ENCODE results near the gene RUNDC1. TPM values are rescaled to one million over a fixed set of nuclear protein-coding genes. Genes with fewer than 3 reads are reported as not detected.

RUNDC1 gene
- total RNA-seq, 1 donor from 2014 or later, result 24.7 TPM

DNA sequence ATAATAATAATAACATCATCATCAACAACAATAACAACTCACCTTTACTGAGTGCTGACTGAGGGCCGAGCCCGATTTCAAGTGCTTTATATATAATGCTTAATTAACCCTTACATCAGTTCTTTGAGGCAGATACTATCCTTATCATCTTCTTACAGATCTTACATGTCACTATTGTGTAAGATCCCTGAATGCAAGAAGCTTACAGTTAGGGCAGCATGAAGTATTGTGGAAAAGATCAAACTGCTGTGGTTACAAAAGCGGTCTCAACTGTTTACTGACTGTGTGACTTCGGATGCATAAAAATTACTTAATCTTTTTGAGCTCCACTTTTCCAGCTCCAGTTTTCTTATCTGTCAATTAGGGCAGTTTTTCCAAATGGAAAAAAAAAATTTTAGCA, 38.6 kb downstream of the RUNDC1 start:
- no peak for DNase-seq (ENCODE audit: low spot score)

DNA sequence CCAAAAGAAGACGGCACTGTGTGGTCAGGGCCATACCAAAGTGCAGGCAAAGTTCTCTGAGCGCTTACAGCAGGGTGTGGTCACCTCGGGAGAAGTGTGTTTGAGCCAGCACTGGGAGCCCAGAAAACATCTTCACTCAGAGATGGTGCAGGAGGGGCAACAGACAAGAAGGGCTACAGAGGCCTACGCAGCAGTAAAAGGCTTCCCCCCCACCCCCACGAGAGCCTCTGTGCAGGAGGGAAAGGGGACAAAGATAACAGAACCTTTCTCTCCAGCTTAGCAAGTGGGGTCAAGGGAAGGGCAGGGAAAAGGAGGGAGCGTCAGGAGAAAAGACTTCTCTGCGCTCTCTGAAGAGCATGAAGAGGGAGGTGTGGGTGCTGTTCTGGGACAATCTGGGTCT, 39.1 kb downstream of the RUNDC1 start:
- DNase-seq (ENCODE audit: low spot score), result no peak

DNA sequence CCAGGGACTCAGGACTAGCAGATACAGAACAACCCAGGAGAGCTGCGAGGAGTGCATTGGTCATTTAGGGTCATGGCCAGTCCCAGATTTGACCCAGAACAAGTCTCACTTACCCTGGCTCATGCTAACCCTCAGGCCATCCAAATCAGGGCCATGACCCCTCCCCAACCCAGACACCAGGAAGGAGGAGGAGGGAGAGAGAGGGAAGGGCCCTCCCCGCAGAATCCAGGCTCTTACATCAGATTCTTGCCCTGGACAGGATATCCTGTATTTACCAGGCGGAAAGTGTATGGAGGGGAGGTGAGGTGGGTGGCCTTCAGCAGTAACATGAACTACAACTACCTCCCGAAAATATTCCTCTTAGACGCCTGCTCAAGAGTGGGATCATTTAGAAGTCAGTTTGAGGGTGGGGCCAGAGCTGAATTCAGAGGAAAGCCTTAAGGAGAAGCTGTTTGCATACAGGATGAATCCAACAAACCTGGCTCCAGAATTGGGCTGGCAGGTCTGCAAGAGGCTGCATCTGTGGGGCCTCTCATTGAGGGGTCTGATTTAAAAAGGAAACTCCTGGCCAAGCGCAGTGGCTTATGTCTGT, 39.8 kb downstream of the RUNDC1 start:
- DNase-seq (ENCODE audit: low spot score), result no peak

DNA sequence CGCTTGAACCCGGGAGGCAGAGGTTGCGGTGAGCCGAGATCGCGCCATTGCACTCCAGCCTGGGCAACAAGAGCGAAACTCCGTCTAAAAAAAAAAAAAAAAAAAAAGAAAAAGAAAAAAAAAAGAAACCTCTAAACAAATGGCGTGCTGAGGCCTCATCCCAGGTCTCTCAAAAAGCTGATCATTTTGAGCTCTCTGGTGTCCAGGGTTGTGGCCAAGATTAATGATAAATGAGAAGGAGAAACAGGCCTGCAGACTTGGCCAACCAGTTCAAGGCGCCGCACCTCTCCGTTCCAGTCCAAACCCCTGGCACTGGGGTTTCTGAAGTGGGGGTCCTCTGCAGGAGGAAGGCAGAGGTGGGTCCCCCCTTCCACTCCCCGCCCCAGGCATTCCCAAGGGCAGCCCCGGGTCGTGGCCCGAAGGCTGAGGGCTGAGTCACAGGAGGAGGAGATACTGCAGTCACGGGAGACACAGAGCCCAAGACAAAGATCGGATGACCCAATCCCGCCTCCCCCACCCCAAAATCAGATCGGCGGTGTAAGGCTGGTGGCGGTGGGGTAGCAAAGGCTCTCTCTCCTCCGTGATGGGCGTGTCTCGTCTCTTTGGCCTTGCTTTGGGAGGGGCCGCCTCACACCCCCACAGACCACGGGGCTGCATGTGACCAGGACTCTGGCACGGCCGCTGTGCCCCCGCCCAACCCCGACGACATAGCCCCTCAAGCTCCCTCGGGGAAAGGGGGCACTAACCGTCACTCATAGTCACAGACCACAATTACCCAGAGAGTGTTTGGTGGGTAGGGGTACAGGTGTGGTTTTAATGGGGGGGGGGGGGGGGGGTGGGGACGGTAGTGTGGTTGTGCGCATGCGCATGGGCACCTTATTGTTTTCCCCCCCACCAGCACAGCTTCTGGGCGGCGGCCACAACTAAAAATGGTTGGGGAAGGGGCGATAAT, 40.7 kb downstream of the RUNDC1 start:
- DNase-seq (ENCODE audit: low spot score), result peak; percentile 81

DNA sequence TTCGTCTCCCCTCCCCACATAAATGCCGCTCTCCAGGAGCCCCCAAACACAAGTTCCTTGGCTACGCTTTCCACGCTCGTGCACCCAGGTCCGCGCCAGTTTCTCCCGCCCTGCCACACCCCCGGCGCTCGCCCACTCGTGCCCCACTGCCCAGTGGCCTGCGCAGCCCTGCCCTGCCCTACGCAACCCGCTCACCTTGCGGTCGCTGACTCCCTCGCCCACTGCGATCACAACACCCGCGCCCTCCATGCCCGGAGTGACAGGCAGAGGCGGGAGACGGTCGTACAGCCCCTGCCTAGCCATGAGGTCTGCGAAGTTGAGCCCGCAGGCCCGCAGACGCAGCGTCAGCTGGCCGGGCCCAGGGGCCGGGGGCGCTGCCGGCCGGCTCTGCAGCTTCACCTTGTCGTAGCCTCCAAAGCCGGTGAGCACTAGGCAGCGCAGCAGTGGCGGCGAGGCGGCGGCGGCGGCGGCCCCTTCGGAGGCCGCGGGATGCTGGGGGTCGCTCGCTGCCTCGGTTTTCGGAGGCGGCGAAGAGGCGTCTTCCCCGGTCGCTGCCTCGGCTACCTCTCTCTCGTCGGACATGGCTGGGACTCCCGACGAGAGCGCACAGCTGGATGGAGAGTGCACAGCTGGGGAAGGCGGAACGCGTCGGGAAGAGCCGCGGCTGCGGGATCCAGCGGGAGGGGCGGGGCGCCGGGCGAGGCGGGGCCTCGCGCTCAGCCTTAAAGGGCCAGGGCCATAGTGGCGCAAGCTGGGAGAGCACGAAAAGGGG, 41.6 kb downstream of the RUNDC1 start, which contains the start of gene VAT1:
Gene VAT1 (minus strand): TSS at position 645 of the 772 bp plus-strand sequence. CDS start 63 bp downstream, at position 582.
- DNase-seq (ENCODE audit: low spot score), result peak; percentile 84

DNA sequence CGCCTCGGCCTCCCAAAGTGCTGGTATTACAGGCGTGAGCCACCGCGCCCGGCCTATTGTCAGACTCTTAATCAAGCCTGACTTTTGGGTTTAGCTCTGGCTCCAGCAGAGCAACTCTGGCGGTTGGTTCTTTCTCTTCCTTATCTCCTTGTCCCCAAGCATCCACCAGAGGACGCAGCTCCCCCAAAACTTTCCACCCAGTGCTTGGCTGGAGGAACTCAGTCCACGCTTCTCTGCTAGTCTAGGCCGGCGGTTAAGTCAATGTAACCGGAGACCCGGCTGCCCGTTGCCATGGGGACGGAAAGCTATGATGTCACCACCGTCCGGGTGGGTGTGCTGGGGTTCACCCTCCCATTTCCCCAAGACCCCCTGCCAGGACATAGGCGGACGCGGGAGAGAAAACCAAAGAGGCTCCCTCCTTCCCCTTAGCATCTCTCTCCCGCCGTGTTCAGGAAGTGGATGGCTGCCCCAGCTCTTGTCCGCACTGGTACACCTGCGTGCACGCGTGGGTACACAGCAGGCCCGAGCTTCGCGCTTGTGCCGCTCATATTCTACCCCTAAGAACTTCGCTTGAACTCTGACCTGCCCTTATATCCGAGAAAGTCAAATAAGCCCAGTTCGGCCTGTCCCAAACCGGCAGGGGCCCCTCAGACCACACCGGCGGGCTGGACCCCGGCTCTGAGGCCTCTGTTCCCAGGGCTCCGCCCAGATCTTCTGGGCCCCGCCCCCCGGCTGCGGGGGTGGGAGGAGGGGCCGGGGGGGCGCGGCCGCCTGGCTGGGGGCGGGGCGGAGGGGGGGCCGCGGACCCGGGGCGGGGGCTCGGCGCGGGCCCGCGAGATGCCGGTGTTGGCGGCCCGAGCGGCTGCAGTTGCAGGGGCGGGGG, 44.3 kb downstream of the RUNDC1 start, which contains the start of gene RND2:
Gene RND2 (plus strand): TSS at position 825 of the 883 bp plus-strand sequence. CDS start 117 bp downstream, outside the sequence.
- peak; percentile 94 for DNase-seq (ENCODE audit: low spot score)

DNA sequence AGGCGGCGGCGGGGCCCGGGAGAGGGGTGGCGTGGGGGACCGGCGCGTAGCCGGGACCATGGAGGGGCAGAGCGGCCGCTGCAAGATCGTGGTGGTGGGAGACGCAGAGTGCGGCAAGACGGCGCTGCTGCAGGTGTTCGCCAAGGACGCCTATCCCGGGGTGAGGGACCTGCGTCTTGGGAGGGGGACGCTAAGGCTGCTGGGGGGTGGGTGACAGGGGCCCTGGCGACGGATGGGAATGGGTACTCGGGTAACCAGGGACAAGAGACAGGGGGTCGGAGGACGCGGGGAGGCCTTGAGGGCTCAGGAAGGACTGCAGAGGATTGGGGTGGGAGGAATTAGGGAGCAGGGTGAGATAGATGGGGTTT, 44.9 kb downstream of the RUNDC1 start:
- DNase-seq (ENCODE audit: low spot score), result no peak

DNA sequence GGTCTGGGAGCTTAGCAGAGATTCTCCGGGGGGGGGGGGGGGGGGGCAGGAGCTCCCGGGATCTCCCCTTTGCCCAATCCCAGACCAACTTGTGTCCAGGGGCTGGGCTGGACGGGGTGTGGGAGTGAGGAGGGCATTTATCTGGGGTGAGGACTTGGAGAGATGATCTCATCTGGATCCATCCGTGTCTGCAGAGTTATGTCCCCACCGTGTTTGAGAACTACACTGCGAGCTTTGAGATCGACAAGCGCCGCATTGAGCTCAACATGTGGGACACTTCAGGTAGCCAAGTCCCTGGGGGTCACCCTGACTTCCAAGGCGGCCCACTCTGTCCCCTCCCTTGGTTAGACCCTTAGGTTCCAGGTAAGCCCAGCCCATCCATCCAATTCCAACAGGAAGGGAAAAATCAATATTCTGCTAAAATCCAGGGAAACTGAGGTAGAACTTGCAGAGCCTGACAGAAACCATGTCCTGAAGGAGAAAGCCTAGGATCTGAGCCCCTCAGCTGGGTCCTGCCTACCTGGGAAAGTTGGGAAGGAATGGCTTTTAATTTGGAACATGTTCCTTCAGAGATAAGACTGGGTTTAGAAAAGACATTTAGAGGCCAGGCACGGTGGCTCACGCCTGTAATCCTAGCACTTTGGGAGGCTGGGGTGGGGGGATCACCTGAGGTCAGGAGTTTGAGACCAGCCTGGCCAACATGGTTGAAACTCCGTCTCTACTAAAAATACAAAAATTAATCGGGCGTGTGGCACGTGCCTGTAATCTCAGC, 45.6 kb downstream of the RUNDC1 start:
- DNase-seq (ENCODE audit: low spot score), result no peak

DNA sequence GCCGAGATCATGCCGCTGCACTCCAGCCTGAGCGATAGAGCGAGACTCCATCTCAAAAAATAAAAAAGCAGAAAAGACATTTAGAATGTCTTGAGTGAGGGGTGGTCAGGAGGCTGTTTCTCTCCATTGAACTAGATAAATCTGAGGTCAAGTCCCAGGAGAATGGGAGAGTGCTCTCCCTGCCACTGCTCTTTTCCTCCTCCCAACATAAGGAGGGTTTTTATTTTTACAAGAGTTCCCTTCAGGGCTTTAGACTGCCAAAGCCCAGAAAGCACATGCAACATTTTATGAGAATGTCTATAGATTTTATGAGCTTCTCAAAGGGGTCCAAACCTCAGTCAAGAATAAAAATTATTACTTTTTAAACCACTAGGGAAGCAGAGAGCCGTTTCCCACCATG, 46.2 kb downstream of the RUNDC1 start:
- no peak for DNase-seq (ENCODE audit: low spot score)

DNA sequence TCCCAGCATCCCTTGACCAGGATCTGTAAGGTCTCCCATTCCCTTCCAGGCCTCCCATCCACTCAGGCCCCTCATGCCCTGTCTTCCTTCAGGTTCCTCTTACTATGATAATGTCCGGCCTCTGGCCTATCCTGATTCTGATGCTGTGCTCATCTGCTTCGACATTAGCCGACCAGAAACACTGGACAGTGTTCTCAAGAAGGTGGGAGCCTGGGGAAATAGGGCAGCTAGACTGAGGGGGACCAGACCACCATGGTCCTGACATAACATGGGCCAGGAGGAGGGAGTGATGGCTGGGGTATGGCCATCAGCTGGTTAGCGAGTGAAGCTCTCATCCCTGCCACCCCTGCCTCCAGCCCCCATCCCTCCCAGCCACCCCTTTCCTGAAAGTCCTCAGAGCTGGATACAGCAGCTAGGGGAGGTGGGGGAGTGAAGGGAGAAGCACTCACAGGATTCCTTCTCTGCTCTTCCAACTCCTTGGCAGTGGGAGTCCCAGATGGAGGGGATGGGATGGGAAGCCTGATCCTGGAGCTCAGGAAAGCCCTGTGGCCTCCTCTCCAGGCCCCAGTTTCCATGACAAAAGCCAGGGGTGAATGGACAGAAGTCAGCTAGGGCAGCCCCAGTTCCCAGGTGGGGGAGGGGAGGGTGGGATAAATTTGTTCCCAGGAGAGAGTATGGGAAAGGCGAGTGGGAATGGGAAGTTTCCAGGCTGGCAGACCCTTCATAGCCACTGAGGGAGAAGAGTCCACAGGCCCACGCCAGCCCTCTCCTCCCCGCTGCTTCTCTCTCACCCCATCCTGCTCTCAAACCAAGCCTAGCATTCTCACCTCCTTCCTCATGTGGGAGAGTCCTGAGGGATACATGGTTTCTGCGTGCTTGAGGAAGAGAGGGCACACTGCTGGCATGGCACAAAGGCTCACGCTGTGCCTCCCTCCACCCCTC, 47.0 kb downstream of the RUNDC1 start:
- no peak for DNase-seq (ENCODE audit: low spot score)

DNA sequence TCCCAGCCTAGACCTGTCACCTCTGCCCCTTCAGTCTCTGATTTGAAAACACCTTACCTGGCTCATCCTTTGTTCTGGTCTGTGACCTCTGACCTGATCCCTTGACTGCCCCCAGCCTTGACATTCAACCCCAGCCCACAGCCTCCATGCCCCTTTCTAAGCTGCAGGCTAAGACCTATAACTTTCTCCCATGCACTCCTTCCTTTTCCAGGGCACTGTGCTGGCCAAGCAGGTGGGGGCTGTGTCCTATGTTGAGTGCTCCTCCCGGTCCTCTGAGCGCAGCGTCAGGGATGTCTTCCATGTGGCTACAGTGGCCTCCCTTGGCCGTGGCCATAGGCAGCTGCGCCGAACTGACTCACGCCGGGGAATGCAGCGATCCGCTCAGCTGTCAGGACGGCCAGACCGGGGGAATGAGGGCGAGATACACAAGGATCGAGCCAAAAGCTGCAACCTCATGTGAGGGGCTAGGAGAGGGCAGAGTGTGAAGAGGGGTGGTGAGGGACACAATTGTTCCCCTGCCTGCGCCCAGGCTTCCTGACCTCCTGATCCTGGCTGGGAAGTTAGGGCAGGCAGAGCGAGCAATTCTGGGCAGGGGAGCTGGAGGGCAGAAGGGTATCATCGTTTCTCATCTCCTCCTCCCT, 48.0 kb downstream of the RUNDC1 start:
- DNase-seq (ENCODE audit: low spot score), result no peak

DNA sequence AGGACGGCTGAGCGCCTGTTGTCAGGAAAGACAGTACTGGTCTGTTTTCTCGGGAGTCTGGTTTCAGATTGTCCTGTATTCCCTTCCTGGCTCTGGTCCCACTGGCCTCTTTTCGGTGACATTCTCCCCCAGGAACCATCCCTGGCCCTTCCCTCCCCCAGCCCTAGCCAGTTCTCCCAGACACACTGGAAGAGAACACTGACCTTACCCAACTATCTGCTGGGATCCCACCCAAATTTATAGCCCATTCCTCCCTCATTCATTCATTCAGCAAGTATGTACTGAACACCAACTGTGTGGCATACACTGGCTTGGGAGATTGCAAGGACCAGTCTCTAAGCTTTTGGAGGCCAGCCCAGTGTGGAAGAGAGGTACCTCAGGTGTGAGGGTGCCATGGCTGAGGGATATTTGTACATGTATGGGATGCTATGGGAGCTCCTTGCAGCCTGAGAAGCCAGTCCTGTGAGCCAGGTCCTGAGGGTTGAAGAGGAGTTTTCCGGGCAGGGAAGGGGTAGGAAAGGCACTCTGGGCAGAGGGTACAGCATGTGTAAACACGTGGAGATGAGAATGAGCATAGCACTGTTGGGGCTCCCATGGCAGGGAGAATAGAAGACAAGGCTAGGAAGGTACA, 49.9 kb downstream of the RUNDC1 start:
- DNase-seq (ENCODE audit: low spot score), result no peak

DNA sequence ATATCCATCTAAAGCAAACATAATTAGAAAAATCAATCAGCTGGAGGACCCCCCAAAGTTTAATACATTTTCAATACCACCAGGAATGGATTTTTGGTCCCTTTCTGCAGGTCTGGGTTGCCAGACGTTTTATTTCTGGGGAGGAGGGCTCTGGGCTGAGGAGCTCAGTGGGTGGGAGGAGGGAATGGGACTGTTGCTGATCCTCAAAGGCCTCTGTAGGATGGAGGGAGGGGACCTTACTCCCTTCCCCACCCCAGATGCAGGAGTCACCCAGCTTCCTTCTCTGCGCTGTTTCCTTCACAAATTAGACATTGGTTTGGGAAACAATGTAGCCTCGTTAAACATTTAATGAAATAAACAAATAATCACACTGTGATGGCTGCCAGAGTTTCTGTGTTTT, 51.3 kb downstream of the RUNDC1 start:
- DNase-seq (ENCODE audit: low spot score), result no peak

DNA sequence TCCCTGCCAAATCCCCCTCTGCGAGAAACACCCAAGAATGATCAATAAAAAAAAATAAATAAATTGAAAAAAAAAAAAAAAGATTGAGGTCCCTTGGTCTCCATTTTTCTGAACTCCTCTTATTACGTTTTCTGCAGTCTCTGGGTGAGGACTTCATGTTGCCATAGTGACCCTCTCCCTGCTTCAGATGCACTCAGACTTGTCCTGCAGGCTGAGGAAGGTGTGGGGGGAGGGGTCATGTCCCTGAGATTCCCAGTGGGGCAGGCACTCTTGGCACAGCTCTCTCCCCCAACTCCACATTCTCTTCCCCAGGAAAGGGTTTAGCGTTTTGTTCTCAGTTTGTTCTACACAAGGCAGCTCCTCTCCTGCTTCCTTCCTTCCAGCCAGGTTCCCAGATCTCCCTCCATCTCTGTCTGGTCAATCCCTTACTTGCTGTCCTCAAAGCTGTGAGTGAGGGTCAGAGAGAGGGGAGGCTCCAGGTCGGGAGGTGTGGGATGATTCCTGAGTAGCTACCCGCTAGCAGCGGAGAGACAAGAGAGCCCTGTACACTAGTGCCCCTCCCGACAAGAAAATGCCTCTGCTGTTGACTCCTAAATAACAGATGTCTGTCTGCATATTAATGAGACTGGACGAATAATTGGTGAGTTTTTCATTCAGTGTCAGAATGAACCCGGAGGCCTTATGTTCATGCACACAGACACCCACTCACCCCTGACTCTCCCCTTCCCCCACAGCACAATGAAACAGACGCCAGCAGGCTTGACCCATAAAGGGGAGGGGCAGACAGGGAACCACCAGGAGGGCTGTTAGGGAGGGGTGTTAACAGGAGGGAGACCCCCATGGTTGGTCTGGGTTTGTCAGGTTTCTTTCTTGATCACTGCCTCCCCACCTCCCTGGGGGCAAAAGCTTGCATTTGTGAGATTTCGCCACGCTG, 53.9 kb downstream of the RUNDC1 start:
- DNase-seq (ENCODE audit: low spot score), result no peak

DNA sequence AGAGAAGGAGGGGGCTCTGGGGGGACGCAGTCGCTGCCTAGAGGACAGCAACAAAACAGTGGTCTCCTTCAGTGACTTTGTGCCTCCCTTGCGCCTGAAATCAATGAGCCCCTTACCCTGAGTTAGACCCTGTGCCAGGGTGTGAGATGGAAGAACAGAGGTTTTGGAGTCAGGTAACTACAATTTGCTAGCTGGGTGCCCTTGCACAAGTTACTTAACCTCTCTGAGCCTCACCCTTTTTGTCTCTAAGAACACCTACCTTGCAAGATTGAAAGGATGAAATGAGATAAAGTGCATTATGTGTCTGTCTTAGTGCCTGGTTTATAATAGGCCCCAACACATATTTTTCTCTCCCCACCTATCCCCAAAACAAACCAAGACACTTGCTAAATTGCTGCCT, 54.5 kb downstream of the RUNDC1 start:
- DNase-seq (ENCODE audit: low spot score), result no peak

DNA sequence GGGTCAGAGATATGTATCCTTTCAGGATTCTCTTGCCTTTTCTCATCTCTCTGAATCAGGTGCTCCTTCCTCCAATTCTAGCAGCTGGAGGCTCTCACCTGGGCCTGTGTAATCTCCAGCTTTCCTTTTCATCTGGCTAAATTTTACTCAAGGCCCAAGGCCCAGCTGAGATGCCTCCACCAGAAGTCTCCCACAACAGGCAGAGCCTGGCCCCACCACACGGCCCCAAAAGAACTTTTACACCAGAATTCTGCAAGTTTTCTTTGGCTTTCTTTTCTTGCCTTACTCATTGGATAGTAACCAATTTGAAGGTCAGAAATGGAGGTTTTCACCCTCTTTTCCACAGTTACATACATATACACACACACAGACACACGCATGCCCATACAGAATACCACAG, 59.3 kb downstream of the RUNDC1 start:
- no peak for DNase-seq (ENCODE audit: low spot score)

DNA sequence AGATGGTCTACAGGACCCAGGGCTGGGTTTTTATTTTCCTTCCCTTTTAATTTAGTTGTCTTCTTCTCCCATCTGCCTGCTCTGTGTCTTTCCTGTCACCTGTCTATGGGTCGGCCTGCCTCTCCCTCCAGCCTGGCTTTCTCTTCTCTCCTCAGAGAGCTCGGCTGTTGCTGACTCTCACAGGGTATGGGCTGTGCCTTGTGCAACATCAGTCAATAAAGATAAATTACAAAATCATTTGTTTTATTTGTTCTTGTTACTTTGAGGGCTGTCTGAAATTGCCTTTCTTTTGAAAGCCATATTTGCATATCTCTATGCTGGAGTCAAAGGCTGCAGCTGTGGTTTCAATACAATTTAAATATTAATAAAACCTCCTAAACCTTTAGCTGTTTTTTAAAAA, 60.3 kb downstream of the RUNDC1 start:
- DNase-seq (ENCODE audit: low spot score), result no peak
